ENCODE results near the gene ZDHHC1.

- peak in 5 of 6 experiments; percentile 21 to 85 (median 68) for TF ChIP-seq CTCF (IDR thresholded peaks at IDR 0.05)
- no peak for TF ChIP-seq POLR2A (IDR thresholded peaks at IDR 0.05)
Measured at GRCh38 chr16:67393111-67393787, 23.0 kb downstream of the ZDHHC1 start, which contains the start of gene TPPP3.

Measured in Peyer's patch (tissue), 4 donors.